ENCODE results near the gene VDR.
"Not testable (repeated sequence)": the region's sequence is repeated elsewhere in the genome, so short reads cannot be mapped to it uniquely, and the experiment has no call there.

The VDR gene

DNA sequence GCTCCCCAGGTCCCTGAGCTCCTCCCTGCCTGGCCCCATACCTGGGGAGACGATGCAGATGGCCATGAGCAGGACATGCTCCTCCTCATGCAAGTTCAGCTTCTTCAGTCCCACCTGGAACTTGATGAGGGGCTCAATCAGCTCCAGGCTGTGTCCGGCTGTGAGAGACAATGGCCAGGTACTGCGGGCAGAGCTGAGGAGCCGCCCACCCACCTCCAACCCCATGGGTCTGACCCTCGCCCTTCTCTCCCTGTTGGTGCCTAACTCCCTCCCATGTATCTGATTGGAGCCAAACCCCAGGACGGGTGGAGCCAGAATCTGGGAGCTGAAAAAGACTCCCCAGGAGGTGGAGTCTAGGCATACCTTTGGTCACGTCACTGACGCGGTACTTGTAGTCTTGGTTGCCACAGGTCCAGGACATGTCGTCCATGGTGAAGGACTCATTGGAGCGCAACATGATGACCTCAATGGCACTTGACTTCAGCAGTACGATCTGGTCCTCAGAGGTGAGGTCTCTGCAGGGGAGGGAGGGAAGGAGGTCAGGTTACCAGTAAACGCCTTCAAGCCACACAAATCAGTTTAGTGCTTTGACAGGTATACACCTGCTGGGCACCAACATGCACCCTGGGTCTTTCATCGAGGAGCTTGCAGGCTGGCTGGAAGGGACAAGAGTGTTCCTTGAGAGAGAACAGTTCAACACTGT, 58.3 kb downstream of the VDR start:
- DNase-seq (ENCODE audit: low read depth), result no peak

- DNase-seq (ENCODE audit: low read depth), result no peak
Measured at GRCh38 chr12:47845081-47845480, 59.7 kb downstream of the VDR start.

- no peak for DNase-seq (ENCODE audit: low read depth)
Measured at GRCh38 chr12:47844264-47845019, 60.4 kb downstream of the VDR start.

DNA sequence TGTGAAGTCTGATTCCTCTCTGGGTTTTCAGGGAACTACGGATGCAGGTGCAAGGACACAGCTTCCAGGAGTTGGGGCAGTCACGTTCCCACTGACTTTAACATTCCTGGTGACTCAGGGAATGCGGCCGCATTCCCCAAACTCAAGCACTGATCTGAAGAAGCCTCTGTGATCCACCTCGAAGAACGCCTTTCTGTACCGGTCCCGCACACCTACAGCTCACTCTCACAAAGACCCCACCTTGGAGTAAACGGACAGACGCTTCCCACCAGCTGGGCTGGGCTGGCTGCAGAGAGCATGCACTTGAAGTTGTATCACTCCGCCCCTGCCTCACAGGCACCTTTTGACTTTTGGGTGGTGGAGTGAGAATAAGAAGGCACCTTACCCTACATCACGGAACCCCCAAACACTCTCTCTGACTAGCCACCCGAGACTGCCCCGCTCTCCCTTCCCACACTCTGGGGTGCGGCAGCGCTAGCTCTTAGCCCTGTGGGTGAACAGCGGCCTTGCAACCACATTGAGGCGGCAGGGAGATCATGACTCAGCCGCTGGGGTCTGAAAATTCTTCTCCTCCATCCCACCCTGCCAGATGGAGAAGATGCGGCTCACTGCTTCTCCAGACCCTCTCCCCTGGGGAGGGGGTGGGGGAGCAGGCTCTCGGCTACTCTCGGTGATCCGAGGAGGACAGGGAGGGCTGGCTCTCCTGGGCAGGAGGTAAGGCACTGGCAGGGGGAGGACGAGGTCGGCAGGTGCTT, 61.4 kb downstream of the VDR start:
- DNase-seq (ENCODE audit: low read depth), result no peak

- DNase-seq (ENCODE audit: low read depth), result not testable (repeated sequence)
Measured at GRCh38 chr12:47842543-47842942, 62.3 kb downstream of the VDR start.

DNA sequence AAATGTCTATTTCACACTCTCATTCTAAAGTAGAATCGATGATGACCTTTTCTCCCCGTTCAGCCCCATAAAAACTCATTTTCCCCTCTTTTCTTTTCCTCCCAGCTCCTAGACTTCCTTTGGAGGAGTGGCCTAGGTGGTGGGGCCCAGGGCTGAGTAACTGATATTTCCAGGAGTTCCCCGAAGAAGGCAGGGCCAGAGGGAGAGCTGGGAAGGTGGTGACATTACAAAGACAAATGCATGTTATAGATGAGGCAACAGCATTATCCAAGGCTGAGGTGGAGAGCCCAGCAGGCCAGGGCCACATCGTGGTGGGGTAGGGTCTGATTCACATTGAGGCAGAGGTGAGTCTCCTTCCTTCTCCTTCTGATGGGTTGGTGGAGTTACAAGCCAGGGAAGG, 62.9 kb downstream of the VDR start:
- DNase-seq (ENCODE audit: low read depth), result no peak

- no peak for DNase-seq (ENCODE audit: low read depth)
Measured at GRCh38 chr12:47841501-47841900, 63.3 kb downstream of the VDR start.

DNA sequence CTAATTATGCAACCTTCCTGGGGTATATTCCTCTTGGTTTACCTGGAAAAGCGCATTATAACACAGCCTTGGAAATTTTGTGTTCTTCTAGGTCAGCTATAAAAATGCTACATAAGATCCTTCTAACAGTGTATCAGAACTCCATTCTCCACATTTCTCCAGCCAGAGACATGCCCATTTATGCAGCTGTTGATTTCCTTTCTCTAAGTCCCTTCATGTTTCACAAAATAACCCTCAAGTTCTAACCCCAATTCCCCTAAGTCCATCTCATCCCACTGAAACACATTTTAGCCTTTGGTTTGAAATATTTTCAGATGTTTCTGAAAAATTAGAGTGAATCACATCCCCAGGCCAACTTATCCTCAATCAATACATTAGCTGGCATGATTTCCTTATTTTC, 64.2 kb downstream of the VDR start:
- no peak for DNase-seq (ENCODE audit: low read depth)

DNA sequence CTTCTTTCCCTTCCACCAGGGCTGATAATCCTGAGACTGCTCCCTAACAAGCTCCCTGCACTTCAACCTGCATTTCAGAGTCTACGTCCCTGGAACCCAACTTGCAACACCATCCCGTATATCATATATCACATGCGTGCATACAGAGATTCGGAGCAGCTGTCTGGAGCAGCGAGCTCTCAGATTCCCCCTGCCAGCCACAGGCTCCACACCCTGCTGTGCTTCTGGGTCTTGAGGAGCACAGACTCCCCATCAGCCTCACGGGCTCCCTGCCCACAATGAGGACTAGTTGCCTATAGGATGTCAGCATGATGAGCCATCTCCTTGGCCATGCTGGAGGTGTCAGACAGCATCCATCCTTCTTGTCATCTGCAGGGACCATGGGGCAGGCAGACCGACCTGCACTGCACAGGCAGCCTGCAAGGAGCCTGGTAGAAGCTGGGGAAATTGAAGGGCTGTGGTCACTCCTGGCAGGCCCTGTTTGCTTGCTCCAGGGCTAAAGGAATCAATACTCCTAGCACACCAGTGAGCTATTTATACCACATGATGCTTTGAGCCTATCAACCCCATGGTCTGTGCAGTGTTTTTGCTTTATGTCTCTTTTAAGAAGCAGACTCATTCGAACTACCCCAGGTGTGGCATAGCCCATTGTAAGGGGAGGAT, 65.4 kb downstream of the VDR start:
- no peak for DNase-seq (ENCODE audit: low read depth)

DNA sequence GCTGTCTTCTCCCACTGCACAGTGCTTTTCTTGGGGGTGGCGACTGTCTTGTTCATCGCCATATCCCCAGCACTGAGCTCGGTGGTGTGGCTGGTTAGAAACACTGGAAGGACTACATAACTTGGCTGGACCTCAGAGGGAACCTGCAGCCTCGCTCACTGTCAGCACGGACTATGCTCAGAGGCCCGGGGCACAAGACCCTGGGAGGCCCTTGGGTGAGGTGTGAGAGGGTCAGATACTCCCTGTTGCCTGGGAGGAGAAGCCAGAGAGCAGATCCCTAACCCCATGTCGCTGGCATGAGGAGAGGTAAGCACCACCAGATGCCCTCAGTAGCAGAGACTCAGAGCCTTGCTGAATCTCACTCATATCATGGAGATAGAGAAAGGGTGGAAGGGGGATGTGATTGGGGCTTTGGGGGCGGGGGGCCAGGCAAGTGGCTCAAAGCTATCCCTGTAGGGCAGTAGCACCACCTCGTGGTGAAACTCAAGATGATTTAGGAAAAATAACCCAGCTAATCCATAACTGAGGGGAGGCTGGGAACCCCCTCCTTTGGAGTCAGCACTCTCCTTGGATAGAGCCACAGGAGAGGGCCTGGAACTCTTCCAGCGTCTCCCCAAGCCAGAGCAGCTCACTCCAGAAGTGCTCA, 66.4 kb downstream of the VDR start:
- DNase-seq (ENCODE audit: low read depth), result no peak

DNA sequence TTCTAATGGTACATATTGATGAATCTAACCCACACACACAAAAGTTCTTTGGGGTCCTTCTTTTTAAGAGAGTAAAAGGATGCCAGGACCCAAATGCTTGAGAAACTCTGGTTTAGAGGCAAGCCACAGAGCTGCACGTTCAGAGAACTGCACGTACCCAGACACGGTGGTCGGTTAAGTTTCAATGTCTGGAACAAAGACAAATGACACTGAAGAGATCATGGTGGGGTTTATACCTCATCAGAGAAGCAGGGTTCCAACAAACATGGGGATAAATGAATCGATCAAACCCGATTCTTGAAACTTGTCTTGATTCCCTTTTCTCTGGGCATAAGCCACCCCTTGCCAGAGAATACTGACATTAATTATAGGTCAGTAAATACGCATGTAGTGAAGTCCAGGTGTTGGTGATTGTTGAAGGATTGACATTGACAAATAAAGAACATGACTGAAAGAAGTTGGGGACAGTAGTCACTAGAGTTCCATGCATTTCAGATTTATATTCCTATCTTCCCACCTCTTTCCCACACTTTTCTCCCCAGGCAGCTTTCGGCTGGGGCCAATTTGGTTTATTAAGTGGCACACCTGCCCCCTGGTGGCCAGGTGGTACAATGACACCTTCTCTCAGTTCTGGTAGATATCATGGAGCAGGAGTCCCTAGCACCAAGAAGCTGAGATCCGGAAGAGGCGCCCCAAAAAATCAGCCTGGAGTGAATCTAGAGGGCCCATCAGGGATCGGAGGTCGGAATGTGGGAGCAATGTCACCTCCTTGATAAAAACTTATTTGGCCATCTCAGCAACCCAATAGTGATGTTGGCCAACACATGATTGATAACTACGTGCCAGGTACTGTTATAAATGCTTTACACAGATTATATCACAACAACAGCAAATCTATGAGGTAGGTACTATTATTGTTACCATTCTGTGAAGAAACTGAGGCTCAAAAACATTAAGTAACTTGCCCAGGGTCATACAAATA, 67.3 kb downstream of the VDR start:
- DNase-seq (ENCODE audit: low read depth), result no peak

- no peak for DNase-seq (ENCODE audit: low read depth)
Measured at GRCh38 chr12:47835831-47836155, 69.0 kb downstream of the VDR start.

DNA sequence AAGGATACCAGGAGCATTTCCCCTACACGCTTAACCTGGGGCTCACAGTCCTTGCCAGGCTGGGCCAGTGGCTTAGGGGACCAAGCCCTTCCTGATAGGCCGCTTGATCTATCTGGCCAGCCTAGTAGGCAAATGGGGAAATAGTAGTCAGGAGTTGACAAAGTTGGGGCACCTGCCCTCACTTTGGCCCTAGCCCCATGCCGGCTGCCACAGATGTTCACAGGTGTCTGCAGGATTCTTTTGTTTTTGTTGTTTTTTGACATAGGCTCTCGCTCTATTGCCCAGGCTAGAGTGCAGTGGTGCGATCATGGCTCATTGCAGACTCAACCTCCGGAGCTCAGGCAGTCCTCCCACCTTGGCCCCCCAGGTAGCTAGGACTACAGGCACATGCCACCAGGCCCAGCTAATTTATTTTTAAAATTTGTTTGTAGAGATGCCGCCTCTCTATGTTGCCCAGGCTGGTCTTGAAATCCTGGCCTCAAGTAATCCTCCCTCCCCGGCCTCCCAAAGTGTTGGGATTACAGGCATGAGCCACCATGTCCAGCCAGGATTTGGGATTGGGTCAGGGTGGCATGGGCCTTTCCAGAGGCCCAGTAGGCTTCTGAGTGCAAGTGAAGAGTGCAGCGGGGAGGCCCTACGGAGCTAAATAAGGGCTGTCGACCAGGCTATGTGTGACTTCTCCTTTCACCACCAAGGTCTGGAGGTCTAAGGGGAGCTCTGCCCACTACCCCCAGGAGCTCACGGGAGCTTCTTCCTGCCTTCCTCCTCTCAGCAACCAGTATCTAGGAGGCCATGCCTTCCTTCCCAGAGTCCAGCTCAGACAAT, 69.6 kb downstream of the VDR start:
- no peak for DNase-seq (ENCODE audit: low read depth)

DNA sequence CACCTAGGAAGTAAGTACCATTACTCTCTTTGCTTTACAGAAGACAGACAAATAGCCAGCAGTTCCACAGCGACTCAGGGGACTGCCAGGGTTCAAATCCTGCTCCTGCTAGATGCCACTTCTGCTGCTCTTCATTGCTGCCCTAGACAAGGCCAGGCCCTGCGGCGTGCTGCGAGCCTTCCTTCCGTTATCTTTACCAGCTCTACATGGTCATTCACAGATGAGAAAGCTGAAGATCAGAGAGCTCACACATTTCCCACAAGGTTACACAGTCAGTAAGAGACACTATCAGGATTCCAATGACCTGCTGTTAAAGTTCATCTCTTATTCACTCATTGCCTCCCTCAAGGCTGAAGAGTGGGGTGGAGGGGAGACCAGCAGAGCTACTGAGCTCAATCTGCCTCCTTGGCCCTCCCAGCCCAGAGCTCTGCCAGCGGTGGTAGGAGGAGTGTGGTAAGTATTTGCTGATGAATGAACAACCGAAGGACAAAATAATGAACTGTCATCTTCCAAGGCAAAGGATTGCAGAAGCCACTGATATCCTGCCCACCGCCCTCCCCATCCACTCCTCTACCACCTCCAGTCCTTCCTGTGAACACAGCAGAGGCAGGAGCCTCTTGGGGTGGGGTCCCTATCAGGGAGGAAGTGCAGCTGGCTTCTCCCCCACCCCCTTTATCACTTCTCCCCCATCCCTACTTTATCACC, 70.4 kb downstream of the VDR start:
- DNase-seq (ENCODE audit: low read depth), result no peak

- DNase-seq (ENCODE audit: low read depth), result no peak
Measured at GRCh38 chr12:47833591-47834012, 71.2 kb downstream of the VDR start.

DNA sequence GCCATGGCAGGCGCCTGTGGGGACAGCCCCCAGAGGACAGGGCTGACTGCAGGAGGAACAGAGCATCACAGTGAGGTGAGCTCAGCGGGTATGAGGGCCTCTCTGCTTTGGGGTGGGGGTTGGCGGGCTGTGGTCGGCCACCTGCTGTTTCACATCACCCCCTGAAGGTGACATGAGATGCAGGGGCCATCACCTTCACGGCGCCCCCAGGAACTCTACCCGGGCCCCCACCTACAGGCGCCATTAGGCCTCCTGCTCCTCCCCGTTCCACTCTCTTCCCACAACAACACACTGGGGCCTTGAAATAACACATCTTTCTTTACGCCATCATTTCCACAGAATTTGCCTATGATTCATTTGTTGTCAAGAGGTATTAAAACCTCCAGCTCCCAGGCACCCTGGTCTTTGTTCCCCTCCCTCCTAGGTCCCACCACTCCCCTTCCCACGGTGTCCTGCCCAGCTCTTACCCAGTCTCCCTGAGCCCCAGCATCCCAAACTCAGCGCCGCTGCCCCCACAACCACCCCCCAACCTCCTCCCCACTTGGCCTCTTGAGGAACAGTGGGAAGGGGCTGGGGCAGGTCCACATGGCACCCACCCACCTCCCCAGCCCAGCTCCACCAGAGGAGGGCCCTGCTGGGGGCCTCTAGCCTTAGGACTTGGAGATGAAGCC, 72.4 kb downstream of the VDR start:
- DNase-seq (ENCODE audit: low read depth), result no peak

DNA sequence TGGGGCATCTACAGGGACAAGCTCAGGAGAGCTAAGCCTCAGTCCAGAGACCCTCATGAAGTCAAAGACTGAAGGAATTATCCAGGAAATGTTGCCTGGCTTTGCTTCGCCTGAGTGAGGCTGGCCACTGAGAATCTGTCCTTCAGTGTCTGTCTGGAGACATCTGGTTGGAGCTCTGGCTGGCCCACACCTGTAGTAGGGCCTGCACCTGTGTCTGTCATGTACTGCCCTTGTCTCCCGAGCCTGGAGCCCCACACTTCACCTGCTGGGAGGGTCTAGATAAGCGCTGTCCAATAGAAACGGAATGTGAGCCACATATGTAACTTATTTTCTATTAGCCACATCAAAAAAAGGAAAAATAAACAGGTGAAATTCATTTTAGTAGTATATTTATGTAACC, 75.2 kb downstream of the VDR start:
- no peak for DNase-seq (ENCODE audit: low read depth)

- no peak for DNase-seq (ENCODE audit: low read depth)
Measured at GRCh38 chr12:47828976-47829482, 75.8 kb downstream of the VDR start.

All from stimulated activated CD8-positive, alpha-beta memory T cell treated with anti-CD3 and anti-CD28 coated beads, Interleukin-7, amount 100 ng/mL, for 24 hours (primary cell).